Right lobe of liver (tissue), 6 donors: ENCODE data around the gene KDM4C. TPM values are rescaled to one million over a fixed set of nuclear protein-coding genes. Genes with fewer than 3 reads are reported as not detected.

Experiments used
- ATAC-seq, 4 donors: fragments of 200-7000 bp; cut with Tn5 transposase; one replicate each; pipeline ENCODE4 v1.9.1; 2020; ENCODE audit warnings: mild to moderate bottlenecking in 4 of 4, moderate library complexity in 4 of 4
- DNase-seq, 3 donors: peaks; one replicate each; pipeline ENCODE4 v3.0.0-alpha.2; 2020
- H3K27ac ChIP-seq, 3 donors: fragments of 200-600 bp; one replicate each; pipeline ENCODE4 v1.8.0; 2022
- H3K27me3 ChIP-seq, 2 donors: fragments of 200-600 bp; one replicate each; pipeline ENCODE4 v1.8.0; 2022
- H3K36me3 ChIP-seq, 4 donors: fragments of 200-600 bp; sonication (generic) in 1 of 4; one replicate each; pipeline versions ENCODE4 v1.5.1 to v1.8.0; 2017 to 2022; ENCODE audit warnings: control low read depth in 1 of 4
- H3K4me1 ChIP-seq, 4 donors: fragments of 200-600 bp; sonication (generic) in 1 of 4; one replicate each; pipeline versions ENCODE4 v1.5.1 to v1.8.0; 2017 to 2022; ENCODE audit warnings: control low read depth in 1 of 4
- H3K4me3 ChIP-seq, 3 donors: fragments of 200-600 bp; one replicate each; pipeline ENCODE4 v1.8.0; 2022
- H3K9me3 ChIP-seq, 4 donors: fragments of 200-600 bp; sonication (generic) in 1 of 4; one replicate each; pipeline versions ENCODE4 v1.5.1 to v1.8.0; 2017 to 2022; ENCODE audit warnings: control low read depth in 1 of 4
- POLR2A ChIP-seq: fragments of 450-650 bp; IDR thresholded peaks from one replicate; pipeline ENCODE4 v1.6.1; 2017; ENCODE audit warnings: antibody characterized with exemption, mild to moderate bottlenecking
- WGBS: methylation state at CpG from one replicate; pipeline ENCODE4 v1.1.6; 2018; ENCODE audit warnings: low coverage, low lambda C conversion rate; ENCODE audit not compliant: insufficient coverage; ENCODE audit errors: missing lambda C conversion rate; 5-methylcytosine and 5-hydroxymethylcytosine counted together
- intact Hi-C, 2 donors: fragments of 100-400 bp; cut with DNase I; formaldehyde crosslinking; loops; one replicate each; pipeline versions ENCODE4 v1.11.2 to v1.14.1; 2022
- total RNA-seq, 6 experiments: library from RNA; depleted of rRNA in 2 of 6; stranded (reverse); fragments of >200 nt in 2 of 6; fragmentation: NEBNext Ultra II Directional in 3 of 6; extraction: Animal tissue kit (Norgen Biotek cat#: 25700) in 3 of 6; gene quantifications; one replicate each; pipeline versions ENCODE4 v1.1.0 to v1.2.4, GENCODE V29; 2016 to 2023
- TF ChIP-seq, protein P1 (sequence below), 4 donors: fragments of 200-600 bp in 3 of 4; fragments of 450-650 bp in 1 of 4; IDR thresholded peaks; one replicate each; pipeline versions ENCODE4 v1.5.1 to v1.8.0; 2016 to 2022; ENCODE audit warnings: antibody characterized with exemption in 4 of 4, mild to moderate bottlenecking in 2 of 4
- donor health status: DM: no; HTN: yes; CAD: no.
- donor health status: DM: no; HTN: no; CAD: no.
- donor health status: DM: no; HTN: no; CAD: no.
- donor health status: DM: no; HTN: yes; CAD: no.
- donor health status: DM: no; HTN: yes; CAD: no.

KDM4C gene
- total RNA-seq, 6 experiments from 2014 or later, result 14.1 to 20.9 (median 15.3) TPM

DNA sequence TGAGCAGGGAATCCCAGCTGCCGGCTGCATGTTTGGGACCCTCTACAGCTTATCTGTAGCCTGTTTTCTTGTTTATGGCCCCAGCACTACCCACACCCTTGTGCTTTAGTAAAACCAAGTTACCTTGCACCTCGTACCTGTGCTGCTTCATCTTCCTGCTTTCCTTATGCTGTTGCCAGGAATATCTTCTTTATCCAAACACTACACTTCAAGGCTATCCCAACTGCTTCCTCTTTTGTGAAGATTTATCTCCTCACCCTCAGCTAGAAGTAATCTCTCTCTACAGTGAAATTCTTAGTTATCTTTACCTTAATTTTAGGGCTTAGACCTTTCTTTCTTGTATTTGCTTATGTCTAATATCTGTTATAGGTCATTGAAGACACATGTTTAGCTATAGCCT lies 171.1 kb downstream of the KDM4C start:
- 100% methylated on average over 1 of the region's 2 CpGs for WGBS
- intact Hi-C loops, result no loop called here
- no peak for DNase-seq
- Histone ChIP-seq H3K4me1 (peaks cover 0 to 12% (median 2%) of the 10 kb centered on the region in 4 donors), H3K4me3 (no peak overlapping the region), H3K27me3 (no peaks in the 10 kb centered on the region), H3K36me3 (no peaks in the 10 kb centered on the region), H3K27ac (no peak overlapping the region), H3K9me3 (no peaks in the 10 kb centered on the region)
- no peak for ATAC-seq
- TF ChIP-seq POLR2A, result no peak
- TF ChIP-seq, protein P1, sequence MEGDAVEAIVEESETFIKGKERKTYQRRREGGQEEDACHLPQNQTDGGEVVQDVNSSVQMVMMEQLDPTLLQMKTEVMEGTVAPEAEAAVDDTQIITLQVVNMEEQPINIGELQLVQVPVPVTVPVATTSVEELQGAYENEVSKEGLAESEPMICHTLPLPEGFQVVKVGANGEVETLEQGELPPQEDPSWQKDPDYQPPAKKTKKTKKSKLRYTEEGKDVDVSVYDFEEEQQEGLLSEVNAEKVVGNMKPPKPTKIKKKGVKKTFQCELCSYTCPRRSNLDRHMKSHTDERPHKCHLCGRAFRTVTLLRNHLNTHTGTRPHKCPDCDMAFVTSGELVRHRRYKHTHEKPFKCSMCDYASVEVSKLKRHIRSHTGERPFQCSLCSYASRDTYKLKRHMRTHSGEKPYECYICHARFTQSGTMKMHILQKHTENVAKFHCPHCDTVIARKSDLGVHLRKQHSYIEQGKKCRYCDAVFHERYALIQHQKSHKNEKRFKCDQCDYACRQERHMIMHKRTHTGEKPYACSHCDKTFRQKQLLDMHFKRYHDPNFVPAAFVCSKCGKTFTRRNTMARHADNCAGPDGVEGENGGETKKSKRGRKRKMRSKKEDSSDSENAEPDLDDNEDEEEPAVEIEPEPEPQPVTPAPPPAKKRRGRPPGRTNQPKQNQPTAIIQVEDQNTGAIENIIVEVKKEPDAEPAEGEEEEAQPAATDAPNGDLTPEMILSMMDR (IDR thresholded peaks at IDR 0.05), result no peak

DNA sequence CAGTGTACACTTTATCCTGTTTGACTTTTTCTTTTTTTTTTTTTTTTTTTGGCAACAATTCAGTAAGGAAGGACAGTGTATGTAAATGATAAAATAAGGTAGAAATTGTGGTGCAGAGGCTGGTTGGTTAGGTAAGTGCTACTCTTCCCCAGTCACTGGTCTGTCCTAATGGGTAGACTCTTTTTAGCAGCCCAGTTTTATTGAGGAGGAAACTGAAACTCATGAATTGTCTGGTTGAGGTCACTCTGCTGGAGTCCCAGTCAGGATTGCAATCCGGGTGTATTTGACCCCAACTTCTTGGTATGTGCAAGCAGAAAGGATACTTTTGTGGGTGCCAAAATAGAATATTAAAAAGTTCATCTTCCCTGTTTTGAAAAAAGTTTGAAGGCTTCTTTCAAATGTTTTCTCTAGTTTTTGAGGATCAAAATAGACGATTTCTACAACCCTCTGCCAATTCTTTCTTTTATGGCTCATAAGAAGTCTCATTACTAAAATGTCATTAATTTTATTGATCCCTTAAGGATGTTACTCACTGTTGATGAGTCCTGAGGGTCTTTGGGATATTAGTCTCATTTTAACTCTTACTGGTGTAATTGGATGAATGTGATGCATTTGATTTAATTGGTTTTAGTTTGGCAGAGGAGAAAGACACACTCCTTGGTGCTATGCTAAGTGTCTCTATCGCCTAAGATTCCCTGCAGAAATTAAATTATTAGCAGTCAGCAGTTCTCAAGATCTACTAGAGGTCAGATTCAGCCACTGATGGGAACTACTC lies 171.9 kb downstream of the KDM4C start:
- 58% methylated on average over 3 of the region's 3 CpGs for WGBS
- DNase-seq (no peak), ATAC-seq (no peak)
- H3K27ac ChIP-seq, result no peak overlapping the region
- no peaks in the 10 kb centered on the region for H3K36me3 ChIP-seq
- H3K9me3 ChIP-seq, result no peaks in the 10 kb centered on the region
- no peak overlapping the region for H3K4me3 ChIP-seq
- TF ChIP-seq, protein P1 (IDR thresholded peaks at IDR 0.05), result no peak
- no peak for TF ChIP-seq POLR2A
- intact Hi-C loops, result no loop called here
- H3K27me3 ChIP-seq, result no peaks in the 10 kb centered on the region
- peaks cover 0 to 12% (median 2%) of the 10 kb centered on the region in 4 donors for H3K4me1 ChIP-seq

DNA sequence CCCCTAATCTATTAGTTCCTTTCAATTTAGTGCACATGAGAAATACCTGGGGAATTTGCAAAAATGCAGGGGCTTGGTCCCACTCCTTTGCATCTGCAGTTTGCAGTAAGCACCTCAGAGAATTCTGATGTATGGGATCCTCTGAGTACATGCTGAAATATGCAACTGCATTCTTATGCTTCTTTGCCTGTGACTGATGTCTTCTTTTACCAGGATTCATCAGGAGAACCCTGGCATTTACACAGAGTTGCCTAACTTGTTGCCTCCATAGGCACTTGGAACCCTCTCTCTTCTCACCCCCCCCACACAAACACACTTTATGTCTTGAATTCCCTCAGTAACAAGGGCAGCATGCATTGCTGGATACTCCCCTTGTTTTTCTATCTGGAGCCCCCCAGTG lies 173.1 kb downstream of the KDM4C start:
- DNase-seq, result no peak
- TF ChIP-seq, protein P1 (IDR thresholded peaks at IDR 0.05), result no peak
- no peak for TF ChIP-seq POLR2A

GRCh38 chr9:6931913-6932312 lies 174.1 kb downstream of the KDM4C start:
- Histone ChIP-seq H3K27ac (peak overlapping the region in 1 of 3 donors; percentile 17), H3K4me3 (no peak overlapping the region), H3K9me3 (no peaks in the 10 kb centered on the region), H3K36me3 (no peaks in the 10 kb centered on the region), H3K27me3 (no peaks in the 10 kb centered on the region), H3K4me1 (peaks cover 0 to 12% (median 2%) of the 10 kb centered on the region in 4 donors)
- WGBS, result 63% methylated on average over 4 of the region's 4 CpGs
- intact Hi-C loops, result no loop called here
- DNase-seq, result peak in 1 of 3 donors; percentile 55
- peak in 2 of 4 donors; percentile 36 to 96 for ATAC-seq
- TF ChIP-seq, protein P1 (IDR thresholded peaks at IDR 0.05), result no peak
- TF ChIP-seq POLR2A, result no peak

More for the DNA sequence above, 173.1 kb downstream of the KDM4C start:
- Histone ChIP-seq H3K36me3 (no peaks in the 10 kb centered on the region), H3K27ac (no peak overlapping the region), H3K9me3 (no peaks in the 10 kb centered on the region), H3K4me1 (peaks cover 0 to 12% (median 2%) of the 10 kb centered on the region in 4 donors), H3K27me3 (no peaks in the 10 kb centered on the region), H3K4me3 (no peak overlapping the region)
- intact Hi-C loops, result no loop called here
- ATAC-seq, result no peak
